ENCODE measurements around the gene C17orf113.

C17orf113 gene

DNA sequence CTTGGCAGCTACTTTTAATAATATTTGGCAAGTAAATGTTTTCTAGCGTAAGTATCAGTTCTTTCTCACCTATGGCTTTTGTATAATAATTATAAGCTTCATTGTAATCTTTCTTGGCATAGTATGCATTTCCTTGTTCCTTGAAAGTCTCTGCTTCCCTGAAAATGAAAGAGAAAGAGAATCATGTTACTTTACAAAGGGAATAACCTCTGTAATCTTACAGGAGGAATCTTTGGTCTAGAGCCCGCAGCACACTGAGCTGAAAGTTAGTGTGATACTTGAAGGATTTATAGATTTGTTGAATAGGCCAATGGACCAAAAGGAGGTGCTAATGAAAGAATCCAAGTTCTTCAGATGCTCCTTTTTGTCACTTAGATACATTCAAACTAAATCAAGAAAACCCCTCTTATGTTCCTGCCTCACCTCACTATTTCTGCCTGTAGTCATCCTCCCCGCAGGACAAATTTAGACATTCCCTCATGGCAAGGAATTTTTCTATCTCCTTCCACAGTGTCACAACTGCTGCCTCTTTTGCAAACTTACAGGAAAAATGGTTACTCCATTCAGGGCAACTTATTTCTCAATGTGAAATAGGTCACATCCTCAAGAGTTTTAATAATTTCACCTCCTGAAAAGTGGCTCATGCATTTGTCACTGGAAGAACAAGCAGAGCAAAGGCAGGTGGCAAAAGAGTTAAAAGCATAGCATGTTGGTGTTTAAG lies 49.8 kb downstream of the C17orf113 start:
- no peak overlapping the region for H3K4me3 ChIP-seq (ENCODE audit: low read length)
- TF ChIP-seq, protein P1, sequence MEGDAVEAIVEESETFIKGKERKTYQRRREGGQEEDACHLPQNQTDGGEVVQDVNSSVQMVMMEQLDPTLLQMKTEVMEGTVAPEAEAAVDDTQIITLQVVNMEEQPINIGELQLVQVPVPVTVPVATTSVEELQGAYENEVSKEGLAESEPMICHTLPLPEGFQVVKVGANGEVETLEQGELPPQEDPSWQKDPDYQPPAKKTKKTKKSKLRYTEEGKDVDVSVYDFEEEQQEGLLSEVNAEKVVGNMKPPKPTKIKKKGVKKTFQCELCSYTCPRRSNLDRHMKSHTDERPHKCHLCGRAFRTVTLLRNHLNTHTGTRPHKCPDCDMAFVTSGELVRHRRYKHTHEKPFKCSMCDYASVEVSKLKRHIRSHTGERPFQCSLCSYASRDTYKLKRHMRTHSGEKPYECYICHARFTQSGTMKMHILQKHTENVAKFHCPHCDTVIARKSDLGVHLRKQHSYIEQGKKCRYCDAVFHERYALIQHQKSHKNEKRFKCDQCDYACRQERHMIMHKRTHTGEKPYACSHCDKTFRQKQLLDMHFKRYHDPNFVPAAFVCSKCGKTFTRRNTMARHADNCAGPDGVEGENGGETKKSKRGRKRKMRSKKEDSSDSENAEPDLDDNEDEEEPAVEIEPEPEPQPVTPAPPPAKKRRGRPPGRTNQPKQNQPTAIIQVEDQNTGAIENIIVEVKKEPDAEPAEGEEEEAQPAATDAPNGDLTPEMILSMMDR (conservative IDR thresholded peaks at IDR 0.05; ENCODE audit: low read depth, low read length): no peak
- no peak for DNase-seq (ENCODE audit: low read depth)

DNA sequence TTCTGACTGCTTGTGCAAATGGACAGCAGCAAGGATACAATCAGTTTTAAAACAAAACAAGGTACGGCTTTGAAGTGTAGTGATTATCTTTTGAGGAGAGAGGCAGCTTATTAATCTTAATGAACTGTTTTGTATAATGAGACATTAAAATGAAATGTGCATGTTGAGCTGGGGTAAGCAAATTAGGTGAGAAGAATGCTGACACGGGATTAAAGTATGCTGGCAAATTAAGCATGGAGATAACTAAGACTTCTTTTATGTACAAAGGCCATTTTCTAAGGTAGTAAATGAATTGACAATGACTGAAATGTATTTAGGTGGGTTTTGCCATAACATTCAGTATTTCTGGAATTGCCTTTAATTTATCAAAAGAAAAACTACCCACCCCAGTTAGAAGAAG lies 51.9 kb downstream of the C17orf113 start:
- TF ChIP-seq, protein P1 (conservative IDR thresholded peaks at IDR 0.05; ENCODE audit: low read depth, low read length): no peak
- H3K4me3 ChIP-seq (ENCODE audit: low read length): no peak overlapping the region
- no peak for DNase-seq (ENCODE audit: low read depth)

DNA sequence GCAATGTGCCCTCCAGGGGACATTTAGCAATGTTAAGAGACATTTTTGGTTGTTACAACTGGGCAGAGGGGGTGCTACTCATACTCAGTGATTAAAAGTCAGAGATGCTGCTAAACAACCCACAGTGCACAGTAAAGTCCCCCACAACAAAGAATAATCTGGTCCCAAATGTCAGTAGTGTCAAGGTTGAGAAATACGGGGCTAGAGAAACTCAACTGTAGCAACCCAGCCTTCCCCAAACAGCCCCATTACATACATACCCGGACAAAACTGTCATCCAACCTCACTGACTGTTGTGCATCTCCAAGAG lies 53.6 kb downstream of the C17orf113 start:
- H3K4me3 ChIP-seq (ENCODE audit: low read length): no peak overlapping the region
- DNase-seq (ENCODE audit: low read depth): no peak
- TF ChIP-seq, protein P1 (conservative IDR thresholded peaks at IDR 0.05; ENCODE audit: low read depth, low read length): no peak

DNA sequence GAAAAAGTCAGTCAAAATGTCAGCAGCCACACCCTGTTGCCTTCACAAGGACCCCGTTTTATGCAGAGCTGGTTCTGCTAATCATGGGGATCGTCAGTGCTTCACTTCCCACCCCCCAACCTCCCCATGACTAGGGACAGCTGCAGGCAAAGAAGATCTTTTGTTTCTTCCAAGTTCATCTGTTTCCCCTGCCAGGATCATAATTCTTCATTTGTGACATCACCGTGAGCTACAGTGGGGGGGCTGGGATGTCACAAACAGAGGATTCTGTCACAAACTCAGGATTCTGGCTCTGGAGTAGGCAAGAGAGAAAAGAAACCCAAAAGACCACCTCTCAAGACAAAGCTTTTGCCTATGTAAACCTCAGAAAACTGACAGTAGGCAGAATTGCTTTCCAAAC lies 57.8 kb downstream of the C17orf113 start:
- no peak for DNase-seq (ENCODE audit: low read depth)

DNA sequence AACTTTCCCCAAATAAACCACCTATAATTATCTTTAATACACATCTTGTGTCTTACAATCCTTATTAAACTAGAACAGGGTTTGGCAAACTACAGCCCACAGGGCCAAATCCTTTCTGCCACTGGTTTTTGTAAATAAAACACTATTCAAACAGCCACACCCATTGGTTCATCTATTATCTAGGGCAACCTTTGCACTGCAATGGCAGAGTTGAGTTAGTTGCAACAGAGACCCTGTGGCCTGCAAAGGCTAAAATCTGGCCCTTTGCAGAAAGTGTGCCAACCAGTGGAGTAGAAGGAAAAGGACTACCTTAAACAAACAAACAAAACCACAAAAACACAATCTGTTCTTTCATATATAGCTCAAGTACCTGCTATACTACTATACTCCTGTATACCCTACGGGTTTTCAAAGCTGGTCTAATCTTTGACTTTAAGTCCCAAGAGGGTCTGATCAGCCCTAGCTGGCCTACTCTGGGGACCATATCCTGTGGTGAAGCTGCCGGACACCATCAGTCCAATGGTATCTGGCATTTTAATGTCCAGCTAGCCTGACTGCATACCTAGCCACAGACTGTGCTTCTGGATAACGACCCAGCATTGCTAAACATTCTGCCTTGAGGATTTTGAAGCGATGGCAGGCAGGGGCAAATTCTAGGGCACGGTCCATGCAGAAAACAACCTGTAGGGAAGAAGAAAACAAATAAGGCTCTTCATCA lies 60.5 kb downstream of the C17orf113 start:
- no peak for DNase-seq (ENCODE audit: low read depth)
- no peak overlapping the region for H3K4me3 ChIP-seq (ENCODE audit: low read length)
- TF ChIP-seq, protein P1 (conservative IDR thresholded peaks at IDR 0.05; ENCODE audit: low read depth, low read length): no peak

More for the DNA sequence above, 57.8 kb downstream of the C17orf113 start:
- TF ChIP-seq, protein P1 (conservative IDR thresholded peaks at IDR 0.05; ENCODE audit: low read depth, low read length): no peak
- H3K4me3 ChIP-seq (ENCODE audit: low read length): no peak overlapping the region

DNA sequence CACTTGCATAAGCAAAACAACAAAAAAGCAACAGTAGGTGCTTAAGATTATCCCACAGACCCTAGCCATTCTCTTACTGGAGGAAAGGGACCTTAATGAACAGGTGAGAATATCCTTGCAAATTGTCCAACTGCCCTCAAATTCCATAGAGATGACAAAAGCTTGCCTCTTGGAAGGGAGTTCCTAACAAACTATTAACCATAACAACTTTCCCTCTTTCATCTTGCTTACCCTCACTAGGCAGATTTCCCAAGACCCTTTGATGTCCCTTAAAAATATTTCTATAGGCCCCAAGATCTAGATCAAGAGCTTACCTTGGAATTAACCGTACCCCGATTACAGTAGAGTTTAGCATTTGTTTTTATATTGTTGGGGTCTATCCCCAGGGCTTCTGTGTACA lies 62.0 kb downstream of the C17orf113 start:
- H3K4me3 ChIP-seq (ENCODE audit: low read length): no peak overlapping the region
- TF ChIP-seq, protein P1 (conservative IDR thresholded peaks at IDR 0.05; ENCODE audit: low read depth, low read length): no peak
- no peak for DNase-seq (ENCODE audit: low read depth)

All from retinal pigment epithelial cell (primary cell).